BLaER1 (cell line): ENCODE measurements around the gene FAM13C.
"Not testable (repeated sequence)": the region's sequence is repeated elsewhere in the genome, so short reads cannot be mapped to it uniquely, and the experiment has no call there.

Experiments
- H3K27ac ChIP-seq: shearing (Covaris generic); formaldehyde crosslinking; 2 replicates; pipeline ENCODE4 v1.8.1; 2022
- H3K27me3 ChIP-seq: shearing (Covaris generic); formaldehyde crosslinking; 2 replicates; pipeline ENCODE4 v1.8.1; 2022
- H3K36me3 ChIP-seq: shearing (Covaris generic); formaldehyde crosslinking; 2 replicates; pipeline ENCODE4 v1.8.1; 2022
- H3K4me1 ChIP-seq: shearing (Covaris generic); formaldehyde crosslinking; 2 replicates; pipeline ENCODE4 v1.8.1; 2022
- H3K4me2 ChIP-seq: shearing (Covaris generic); formaldehyde crosslinking; 2 replicates; pipeline ENCODE4 v1.8.1; 2022
- H3K4me3 ChIP-seq: shearing (Covaris generic); formaldehyde crosslinking; 2 replicates; pipeline ENCODE4 v1.8.1; 2022
- H3K9ac ChIP-seq: shearing (Covaris generic); formaldehyde crosslinking; 2 replicates; pipeline ENCODE4 v1.8.1; 2022
- H3K9me3 ChIP-seq: shearing (Covaris generic); formaldehyde crosslinking; 2 replicates; pipeline ENCODE4 v1.8.1; 2022
- H4K20me1 ChIP-seq: shearing (Covaris generic); formaldehyde crosslinking; 2 replicates; pipeline ENCODE4 v1.8.1; 2022
- Cebpa-rat ChIP-seq: shearing (Covaris generic); IDR thresholded peaks from 2 replicates; pipeline ENCODE4 v1.8.1; 2022

Gene FAM13C

DNA sequence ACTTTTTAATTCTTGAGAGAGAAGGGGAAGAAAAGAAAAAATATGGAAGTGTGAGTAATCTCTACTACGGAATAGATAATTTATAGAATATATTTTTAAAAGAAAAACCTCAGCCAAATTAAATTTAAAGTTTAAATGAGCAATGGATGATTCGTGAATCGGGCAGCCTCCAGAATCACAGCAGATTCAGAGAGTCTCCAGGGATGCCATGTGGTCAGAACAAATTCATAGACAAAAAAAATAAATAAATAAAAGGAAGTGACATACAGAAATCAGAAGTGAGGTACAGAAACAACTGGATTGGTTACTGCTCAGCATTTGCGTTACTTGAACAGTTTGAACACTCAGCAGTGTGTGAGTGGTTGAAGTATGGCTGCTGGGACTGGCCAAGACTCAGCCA, 132.9 kb downstream of the FAM13C start:
- H3K9ac ChIP-seq, result no peak overlapping the region
- TF ChIP-seq Cebpa-rat, result no peak

DNA sequence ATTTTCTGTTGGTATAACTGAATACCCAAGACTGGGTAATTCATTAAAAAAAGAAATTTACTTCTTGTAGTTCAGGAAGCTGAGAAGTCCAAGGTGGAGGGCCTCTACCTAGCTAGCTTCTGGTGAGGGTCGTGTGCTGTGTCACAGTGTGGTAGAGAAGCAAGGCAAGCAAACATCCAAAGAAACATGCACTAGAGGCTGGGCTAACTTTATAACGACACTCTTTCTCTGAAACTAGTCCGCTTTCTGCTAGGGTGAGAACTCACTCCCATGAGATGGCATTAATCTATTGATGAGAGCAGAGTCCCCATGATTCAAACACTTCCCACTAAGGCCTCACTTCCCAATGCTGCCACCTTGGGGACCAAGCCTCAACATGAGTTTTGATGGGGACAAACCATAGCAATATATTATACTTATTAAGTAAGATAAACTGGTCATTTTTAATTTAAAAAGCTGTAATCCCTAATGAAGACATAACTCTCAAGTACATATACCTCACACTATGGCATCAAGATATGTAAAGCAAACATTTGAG, 135.1 kb downstream of the FAM13C start:
- Histone ChIP-seq H4K20me1 (no peaks in the 10 kb centered on the region), H3K9ac (no peak overlapping the region), H3K27ac (no peak overlapping the region), H3K4me2 (no peak overlapping the region), H3K27me3 (no peaks in the 10 kb centered on the region), H3K36me3 (no peaks in the 10 kb centered on the region), H3K4me3 (no peak overlapping the region), H3K9me3 (no peaks in the 10 kb centered on the region), H3K4me1 (no peaks in the 10 kb centered on the region)
- TF ChIP-seq Cebpa-rat, result no peak

More for the DNA sequence above, 132.9 kb downstream of the FAM13C start:
- Histone ChIP-seq H3K27ac (no peak overlapping the region), H4K20me1 (no peaks in the 10 kb centered on the region), H3K27me3 (no peaks in the 10 kb centered on the region), H3K4me3 (no peak overlapping the region), H3K4me2 (no peak overlapping the region), H3K4me1 (no peaks in the 10 kb centered on the region), H3K36me3 (no peaks in the 10 kb centered on the region), H3K9me3 (no peaks in the 10 kb centered on the region)

DNA sequence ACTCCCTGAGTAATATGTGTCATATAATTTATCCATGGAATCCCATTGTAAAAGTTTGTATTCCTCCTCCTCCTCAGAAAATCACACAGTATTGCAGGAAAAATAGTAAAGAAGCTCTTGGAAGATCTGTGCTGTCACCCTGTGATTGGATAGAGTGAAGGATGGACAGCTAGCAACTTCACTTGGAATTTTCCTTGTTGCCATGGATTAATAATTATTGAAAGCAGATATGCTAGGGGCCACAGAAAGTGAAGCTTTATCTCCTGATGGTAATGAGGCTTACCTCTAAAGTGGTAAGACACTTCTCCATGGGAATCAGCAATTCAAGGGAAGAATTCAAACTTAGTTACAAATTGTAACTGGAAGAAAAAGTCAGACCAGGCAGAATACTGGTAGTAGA, 137.1 kb downstream of the FAM13C start:
- no peak overlapping the region for H3K4me2 ChIP-seq
- H3K9ac ChIP-seq, result no peak overlapping the region
- no peaks in the 10 kb centered on the region for H3K4me1 ChIP-seq
- no peak overlapping the region for H3K4me3 ChIP-seq
- no peaks in the 10 kb centered on the region for H3K36me3 ChIP-seq
- no peaks in the 10 kb centered on the region for H3K27me3 ChIP-seq
- TF ChIP-seq Cebpa-rat, result no peak
- H3K27ac ChIP-seq, result no peak overlapping the region
- H3K9me3 ChIP-seq, result no peaks in the 10 kb centered on the region
- H4K20me1 ChIP-seq, result no peaks in the 10 kb centered on the region

DNA sequence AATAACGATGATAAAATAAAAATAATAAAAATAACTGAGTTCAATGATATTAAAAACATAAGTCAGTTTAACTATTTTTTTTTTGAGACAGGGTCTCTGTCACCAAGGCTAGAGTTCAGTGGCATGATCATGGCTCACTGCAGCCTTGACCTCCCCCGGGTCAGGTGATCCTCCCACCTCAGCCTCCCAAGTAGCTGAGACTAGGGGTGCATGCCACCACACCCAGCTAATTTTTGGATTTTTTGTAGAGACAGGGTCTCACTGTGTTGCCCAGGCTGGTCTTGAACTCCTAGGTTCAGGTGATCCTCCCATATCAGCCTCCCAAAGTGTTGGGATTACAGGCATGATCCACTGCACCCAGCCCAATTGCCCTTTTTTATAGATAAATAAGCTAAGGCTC, 138.8 kb downstream of the FAM13C start:
- not testable (repeated sequence) for H3K9ac ChIP-seq, H4K20me1 ChIP-seq, H3K36me3 ChIP-seq, H3K27me3 ChIP-seq, H3K27ac ChIP-seq, H3K4me3 ChIP-seq, H3K9me3 ChIP-seq, H3K4me2 ChIP-seq, H3K4me1 ChIP-seq

DNA sequence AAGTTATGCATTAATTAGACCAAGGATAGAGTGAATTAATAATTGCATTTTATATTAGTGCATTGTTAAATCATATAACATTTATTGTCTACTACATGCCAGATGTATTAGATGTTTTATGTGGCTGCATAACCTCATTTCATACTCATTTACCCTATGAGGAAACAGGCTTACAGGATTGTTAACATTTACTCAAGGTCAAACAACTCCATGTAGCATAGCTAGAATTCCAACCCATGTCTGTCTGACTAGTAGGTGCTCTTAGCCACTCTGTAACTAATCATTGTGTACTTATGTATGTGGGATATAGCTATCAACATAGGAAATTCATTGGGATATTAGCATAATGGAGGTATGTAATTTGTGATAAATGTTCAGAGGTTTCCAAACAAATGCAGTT, 139.6 kb downstream of the FAM13C start:
- Histone ChIP-seq H3K27ac (no peak overlapping the region), H4K20me1 (no peaks in the 10 kb centered on the region), H3K4me3 (no peak overlapping the region), H3K27me3 (no peaks in the 10 kb centered on the region), H3K9ac (no peak overlapping the region), H3K9me3 (no peaks in the 10 kb centered on the region), H3K36me3 (no peaks in the 10 kb centered on the region), H3K4me1 (no peaks in the 10 kb centered on the region), H3K4me2 (no peak overlapping the region)
- TF ChIP-seq Cebpa-rat, result no peak

DNA sequence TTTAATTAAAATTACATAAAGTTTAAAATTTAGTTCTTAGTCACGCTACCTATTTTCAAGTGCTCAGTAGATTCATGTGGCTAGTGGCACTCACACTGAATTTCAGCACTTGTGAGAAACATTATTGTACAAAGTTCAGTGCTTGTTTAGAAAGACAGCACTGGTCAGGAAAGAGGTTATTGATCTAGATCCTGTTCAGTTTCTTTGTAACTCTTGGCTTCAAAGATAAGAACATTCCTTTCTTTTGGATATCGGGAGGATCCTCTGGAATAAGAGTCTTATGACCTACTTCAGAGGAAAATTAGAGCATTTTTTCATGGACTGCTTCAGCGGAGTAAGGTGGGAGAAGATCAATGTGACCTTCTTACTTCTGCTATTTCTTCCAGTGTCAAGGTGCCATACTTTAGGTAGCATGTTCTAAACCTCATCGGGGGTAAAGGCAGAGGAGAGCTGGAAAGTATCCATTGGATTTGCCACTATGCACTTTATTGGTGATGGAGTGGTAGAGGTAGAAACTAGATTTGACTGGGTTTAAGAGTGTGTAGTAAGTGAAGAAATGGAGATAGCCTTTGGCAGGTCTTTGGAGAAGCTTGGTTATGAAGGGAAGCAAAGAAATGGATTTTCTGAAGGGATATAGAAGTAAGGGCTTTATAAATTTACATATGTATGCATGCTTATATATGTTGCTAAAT, 146.0 kb downstream of the FAM13C start:
- Histone ChIP-seq H3K4me2 (no peak overlapping the region), H3K9ac (no peak overlapping the region), H3K9me3 (no peaks in the 10 kb centered on the region), H3K4me1 (no peaks in the 10 kb centered on the region), H3K27ac (no peak overlapping the region), H4K20me1 (no peaks in the 10 kb centered on the region), H3K27me3 (no peaks in the 10 kb centered on the region), H3K4me3 (no peak overlapping the region), H3K36me3 (no peaks in the 10 kb centered on the region)
- TF ChIP-seq Cebpa-rat, result no peak

DNA sequence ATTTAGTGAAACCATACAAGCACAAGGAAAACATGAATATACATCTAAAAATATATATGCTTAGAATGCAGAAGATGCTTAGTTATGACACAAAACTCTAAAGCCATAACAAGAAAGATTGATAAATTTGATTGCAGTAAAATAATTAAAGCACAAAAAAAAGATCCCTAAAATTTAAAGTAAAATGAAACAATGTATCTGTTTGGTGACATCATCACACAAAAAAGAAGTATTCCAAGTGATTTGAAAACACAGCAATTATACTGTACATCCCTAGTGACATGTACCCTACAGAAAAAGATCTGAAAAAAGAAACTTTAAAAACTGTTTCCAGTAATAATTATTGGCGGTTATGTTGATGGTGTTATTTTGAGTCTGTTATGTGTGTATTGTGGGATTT, 148.2 kb downstream of the FAM13C start:
- H3K36me3 ChIP-seq, result no peaks in the 10 kb centered on the region
- TF ChIP-seq Cebpa-rat, result no peak
- no peaks in the 10 kb centered on the region for H4K20me1 ChIP-seq
- H3K4me2 ChIP-seq, result no peak overlapping the region
- H3K9me3 ChIP-seq, result no peaks in the 10 kb centered on the region
- H3K4me3 ChIP-seq, result no peak overlapping the region
- H3K27ac ChIP-seq, result no peak overlapping the region
- H3K9ac ChIP-seq, result no peak overlapping the region
- no peaks in the 10 kb centered on the region for H3K27me3 ChIP-seq
- no peaks in the 10 kb centered on the region for H3K4me1 ChIP-seq

DNA sequence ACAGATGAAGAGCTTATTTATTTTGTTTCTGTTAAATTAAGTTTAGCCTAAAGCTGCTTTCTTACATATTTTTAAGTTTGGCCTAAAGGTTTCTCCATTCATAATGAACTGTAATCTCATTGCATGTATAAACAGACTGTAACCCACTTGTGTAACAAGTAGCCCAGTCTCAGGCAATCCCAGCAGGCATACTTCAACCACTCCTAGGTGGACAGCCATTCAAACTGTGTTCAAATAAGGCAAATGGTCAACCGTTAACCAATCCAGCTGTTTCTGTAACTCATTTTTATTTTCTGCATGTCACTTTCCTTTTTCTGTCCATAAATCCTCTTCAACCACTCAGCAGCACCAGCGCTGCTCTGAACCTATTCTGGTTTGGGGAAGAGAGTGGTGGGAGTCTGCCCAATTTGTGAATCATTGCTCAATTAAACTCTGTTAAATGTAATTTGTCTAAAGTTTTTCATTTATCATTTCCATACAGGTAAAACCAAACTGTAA, 150.0 kb downstream of the FAM13C start:
- Histone ChIP-seq H3K36me3 (no peaks in the 10 kb centered on the region), H4K20me1 (no peaks in the 10 kb centered on the region), H3K27ac (no peak overlapping the region), H3K9me3 (0 out of 2 replicates have a peak, but pooled peaks cover 5% of the 10 kb centered on the region), H3K4me2 (no peak overlapping the region), H3K4me1 (no peaks in the 10 kb centered on the region), H3K4me3 (no peak overlapping the region), H3K9ac (no peak overlapping the region), H3K27me3 (no peaks in the 10 kb centered on the region)
- no peak for TF ChIP-seq Cebpa-rat

DNA sequence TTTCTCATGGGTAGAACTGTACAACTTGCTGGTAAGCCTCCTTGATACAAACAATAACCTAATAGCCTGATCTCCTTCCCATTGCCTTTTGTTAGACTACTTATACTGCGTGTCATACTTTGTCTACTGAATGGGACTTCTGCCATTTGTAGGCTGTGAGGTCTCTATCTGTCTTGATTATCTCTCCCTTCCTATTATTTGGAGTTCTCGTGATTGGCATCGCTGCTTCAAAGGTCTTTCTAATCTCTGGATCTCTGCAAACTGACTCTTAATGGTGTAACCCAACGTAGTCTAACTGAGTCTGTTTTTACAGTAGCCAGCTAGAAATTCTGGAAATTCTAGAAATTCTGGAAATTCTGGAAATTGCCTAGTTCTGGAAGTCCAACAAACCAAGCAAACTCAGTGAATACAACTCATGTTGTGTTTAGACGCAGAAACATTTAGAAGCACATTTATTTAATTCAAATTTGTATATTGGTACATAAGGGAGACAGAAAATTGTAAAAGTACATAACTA, 156.1 kb downstream of the FAM13C start:
- no peak for TF ChIP-seq Cebpa-rat
- Histone ChIP-seq H4K20me1 (no peaks in the 10 kb centered on the region), H3K9me3 (0 out of 2 replicates have a peak, but pooled peaks cover 8% of the 10 kb centered on the region), H3K4me1 (no peaks in the 10 kb centered on the region), H3K4me2 (no peak overlapping the region), H3K27ac (no peak overlapping the region), H3K4me3 (no peak overlapping the region), H3K9ac (no peak overlapping the region), H3K27me3 (no peaks in the 10 kb centered on the region), H3K36me3 (no peaks in the 10 kb centered on the region)
